RWPE2 (cell line): ENCODE measurements around the gene GFOD1.

Source experiments
- ATAC-seq: fragments of 200-7000 bp; cut with Tn5 transposase; 3 replicates; pipeline ENCODE4 v1.9.1; 2021; ENCODE audit warnings: low read depth
- DNase-seq: peaks from one replicate; pipeline ENCODE4 v3.0.0-alpha.2; 2020; ENCODE audit warnings: low spot score
- H3K27ac ChIP-seq: fragments of 450-650 bp; 2 replicates; pipeline ENCODE4 v1.5.1; 2017; ENCODE audit warnings: mild to moderate bottlenecking; ENCODE audit not compliant: poor library complexity, severe bottlenecking
- H3K27me3 ChIP-seq: fragments of 250-450 bp; sonication (Bioruptor Pico); 2 replicates; pipeline ENCODE4 v1.5.1; 2021; ENCODE audit warnings: mild to moderate bottlenecking, moderate library complexity; ENCODE audit not compliant: insufficient read depth, poor library complexity, severe bottlenecking
- H3K36me3 ChIP-seq: fragments of 250-450 bp; sonication (Bioruptor Pico); 2 replicates; pipeline ENCODE4 v1.5.1; 2020; ENCODE audit warnings: low read depth, mild to moderate bottlenecking, moderate library complexity
- H3K4me1 ChIP-seq: fragments of 250-450 bp; sonication (Bioruptor Pico); 2 replicates; pipeline ENCODE4 v1.5.1; 2021; ENCODE audit warnings: mild to moderate bottlenecking, moderate library complexity; ENCODE audit not compliant: insufficient read depth, poor library complexity, severe bottlenecking
- H3K4me3 ChIP-seq: fragments of 250-450 bp; sonication (Bioruptor Pico); 2 replicates; pipeline ENCODE4 v1.5.1; 2021; ENCODE audit warnings: mild to moderate bottlenecking, moderate library complexity; ENCODE audit not compliant: severe bottlenecking
- H3K9me3 ChIP-seq: fragments of 250-450 bp; sonication (Bioruptor Pico); 2 replicates; pipeline ENCODE4 v1.5.1; 2021; ENCODE audit warnings: mild to moderate bottlenecking, moderate library complexity; ENCODE audit not compliant: severe bottlenecking
- TF ChIP-seq, protein P1 (sequence below): fragments of 450-650 bp; IDR thresholded peaks from one replicate; pipeline ENCODE4 v1.5.1; 2017; ENCODE audit warnings: mild to moderate bottlenecking, moderate library complexity; ENCODE audit not compliant: poor library complexity, severe bottlenecking

Gene GFOD1

DNA sequence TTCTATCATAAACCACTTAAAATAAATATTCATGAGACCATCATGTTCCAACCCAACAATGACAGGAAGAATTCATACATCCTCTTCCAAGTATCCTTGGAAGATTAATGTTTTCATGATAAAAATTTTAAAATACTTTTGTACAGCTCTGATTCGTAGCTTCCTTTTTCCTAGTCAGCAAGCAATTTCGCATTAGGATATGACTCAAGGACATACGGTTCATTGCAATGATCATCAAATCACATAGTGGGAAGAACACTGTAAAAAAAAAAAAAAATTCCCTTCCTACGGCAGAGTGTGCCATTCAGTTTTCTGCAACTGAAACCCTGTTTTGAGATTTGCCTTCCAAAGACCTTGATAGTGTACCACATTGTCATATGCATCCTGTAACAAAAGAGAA, 35.3 kb upstream of the GFOD1 start:
- H3K4me1 ChIP-seq = peaks cover 32% of the 10 kb centered on the region
- no peaks in the 10 kb centered on the region for H3K36me3 ChIP-seq
- no peaks in the 10 kb centered on the region for H3K9me3 ChIP-seq
- H3K4me3 ChIP-seq = no peak overlapping the region
- peak overlapping the region; percentile 64 for H3K27ac ChIP-seq
- TF ChIP-seq, protein P1, sequence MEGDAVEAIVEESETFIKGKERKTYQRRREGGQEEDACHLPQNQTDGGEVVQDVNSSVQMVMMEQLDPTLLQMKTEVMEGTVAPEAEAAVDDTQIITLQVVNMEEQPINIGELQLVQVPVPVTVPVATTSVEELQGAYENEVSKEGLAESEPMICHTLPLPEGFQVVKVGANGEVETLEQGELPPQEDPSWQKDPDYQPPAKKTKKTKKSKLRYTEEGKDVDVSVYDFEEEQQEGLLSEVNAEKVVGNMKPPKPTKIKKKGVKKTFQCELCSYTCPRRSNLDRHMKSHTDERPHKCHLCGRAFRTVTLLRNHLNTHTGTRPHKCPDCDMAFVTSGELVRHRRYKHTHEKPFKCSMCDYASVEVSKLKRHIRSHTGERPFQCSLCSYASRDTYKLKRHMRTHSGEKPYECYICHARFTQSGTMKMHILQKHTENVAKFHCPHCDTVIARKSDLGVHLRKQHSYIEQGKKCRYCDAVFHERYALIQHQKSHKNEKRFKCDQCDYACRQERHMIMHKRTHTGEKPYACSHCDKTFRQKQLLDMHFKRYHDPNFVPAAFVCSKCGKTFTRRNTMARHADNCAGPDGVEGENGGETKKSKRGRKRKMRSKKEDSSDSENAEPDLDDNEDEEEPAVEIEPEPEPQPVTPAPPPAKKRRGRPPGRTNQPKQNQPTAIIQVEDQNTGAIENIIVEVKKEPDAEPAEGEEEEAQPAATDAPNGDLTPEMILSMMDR = no peak
- H3K27me3 ChIP-seq = no peaks in the 10 kb centered on the region
- no peak for DNase-seq
- ATAC-seq = peak; percentile 84

DNA sequence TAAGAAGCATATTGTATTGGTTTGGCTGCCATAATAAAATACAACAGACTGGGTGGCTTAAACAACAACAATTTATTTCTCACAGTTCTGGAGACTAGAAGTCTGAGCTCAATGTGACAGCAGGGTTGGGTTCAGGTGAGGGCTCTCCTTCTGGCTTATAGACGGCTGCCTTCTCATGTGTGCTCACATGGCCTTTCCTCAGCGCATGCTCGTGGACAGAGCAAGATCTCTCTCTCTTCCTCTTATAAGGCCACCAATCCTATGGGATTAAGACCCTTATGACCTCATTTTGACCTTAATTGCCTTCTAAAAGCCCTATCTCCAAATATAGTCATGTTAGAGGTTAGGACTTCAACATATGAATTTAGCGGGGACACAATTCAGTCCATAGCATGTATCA, 32.4 kb upstream of the GFOD1 start:
- no peaks in the 10 kb centered on the region for H3K27me3 ChIP-seq
- H3K27ac ChIP-seq = no peak overlapping the region
- TF ChIP-seq, protein P1 = no peak
- H3K4me1 ChIP-seq = peaks cover 32% of the 10 kb centered on the region
- no peak for DNase-seq
- ATAC-seq = no peak
- no peak overlapping the region for H3K4me3 ChIP-seq
- H3K36me3 ChIP-seq = no peaks in the 10 kb centered on the region
- H3K9me3 ChIP-seq = no peaks in the 10 kb centered on the region

DNA sequence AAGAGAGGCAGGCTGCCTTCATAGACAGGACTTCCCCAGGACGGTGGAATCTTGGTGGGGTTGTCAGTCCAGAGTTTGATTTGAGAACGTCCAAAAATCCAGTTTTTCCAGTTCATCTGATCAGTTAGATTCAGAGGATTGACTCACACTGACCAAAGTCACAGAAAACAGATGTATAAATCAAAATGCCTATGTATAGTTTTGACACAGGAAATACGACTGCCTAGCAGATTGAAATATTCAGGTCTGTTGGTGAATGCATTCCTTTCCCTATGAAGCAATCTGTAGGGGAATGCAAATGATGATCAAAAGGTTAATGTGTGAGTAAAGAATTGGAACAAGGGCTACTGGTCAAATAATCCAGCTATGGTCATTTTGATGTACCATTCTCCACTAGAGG, 29.7 kb upstream of the GFOD1 start:
- no peak overlapping the region for H3K4me3 ChIP-seq
- no peaks in the 10 kb centered on the region for H3K36me3 ChIP-seq
- DNase-seq (no peak), ATAC-seq (peak; percentile 94)
- TF ChIP-seq, protein P1 = no peak
- H3K4me1 ChIP-seq = peaks cover 19% of the 10 kb centered on the region
- peak overlapping the region; percentile 77 for H3K27ac ChIP-seq
- no peaks in the 10 kb centered on the region for H3K27me3 ChIP-seq
- H3K9me3 ChIP-seq = no peaks in the 10 kb centered on the region

DNA sequence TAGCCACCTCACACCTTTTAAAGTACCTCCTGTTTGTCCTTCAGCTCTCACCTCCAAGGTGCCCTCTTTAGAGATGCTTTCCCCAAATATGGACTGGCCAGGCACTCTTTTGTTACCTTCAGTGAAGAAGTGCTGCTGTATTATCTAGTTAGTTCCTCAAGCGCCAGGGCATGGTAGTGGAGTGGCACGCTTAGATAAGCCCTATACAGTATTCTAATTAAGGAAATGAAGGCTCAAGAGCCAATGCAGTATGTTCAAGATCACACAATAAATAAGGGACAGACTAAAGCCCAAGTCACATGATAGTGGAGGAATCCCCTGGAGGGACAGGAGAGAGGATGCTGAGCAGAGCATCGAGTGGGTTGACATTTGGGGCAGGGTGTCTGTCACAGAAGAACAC, 28.5 kb upstream of the GFOD1 start:
- Histone ChIP-seq H3K27me3 (no peaks in the 10 kb centered on the region), H3K4me3 (no peak overlapping the region), H3K27ac (peak overlapping the region; percentile 77), H3K36me3 (no peaks in the 10 kb centered on the region), H3K4me1 (peaks cover 14% of the 10 kb centered on the region), H3K9me3 (no peaks in the 10 kb centered on the region)
- TF ChIP-seq, protein P1 = no peak
- DNase-seq (no peak), ATAC-seq (no peak)

DNA sequence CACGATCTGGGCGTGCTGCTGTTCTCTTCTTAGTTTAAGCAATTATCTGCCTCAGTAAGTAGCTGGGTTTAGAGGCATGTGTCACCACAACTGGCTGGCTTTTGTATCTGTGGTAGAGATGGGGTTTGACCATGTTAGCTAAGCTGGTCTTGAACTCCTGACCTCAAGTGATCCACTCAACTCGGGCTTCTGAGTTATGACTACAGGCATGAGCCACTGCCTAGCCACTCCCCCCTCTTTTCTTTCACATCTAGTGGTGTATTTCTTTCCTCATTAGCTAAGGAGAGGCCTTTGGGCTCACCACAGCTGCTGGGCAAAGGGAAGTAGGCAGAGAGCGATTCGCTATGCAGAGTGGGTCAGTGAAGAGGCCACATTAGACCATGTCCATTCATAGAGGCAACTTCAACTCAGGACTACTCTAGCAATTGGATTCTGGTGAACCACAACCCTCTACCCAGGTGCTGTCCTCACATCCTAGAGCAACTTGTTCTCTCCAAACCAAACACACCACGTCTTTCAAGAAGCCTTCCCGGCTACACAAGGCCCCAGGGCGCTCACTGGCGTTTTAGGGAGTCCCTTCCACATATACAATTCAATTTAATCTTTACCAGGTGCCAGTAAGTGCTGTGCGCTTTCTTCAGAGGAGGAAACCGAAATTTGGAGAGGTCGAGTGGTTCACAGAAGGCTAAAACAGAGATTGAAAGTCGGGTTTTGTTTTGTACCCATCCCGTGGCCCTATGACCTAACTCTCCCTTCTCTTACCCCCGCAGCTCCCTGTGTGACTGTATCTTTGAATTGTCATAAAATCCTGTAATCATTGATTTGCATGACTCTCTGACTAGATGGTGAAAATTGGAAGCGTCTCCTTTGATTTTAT, 26.5 kb upstream of the GFOD1 start:
- Histone ChIP-seq H3K27ac (no peak overlapping the region), H3K4me3 (no peak overlapping the region), H3K27me3 (no peaks in the 10 kb centered on the region), H3K4me1 (peaks cover 14% of the 10 kb centered on the region), H3K36me3 (no peaks in the 10 kb centered on the region), H3K9me3 (no peaks in the 10 kb centered on the region)
- DNase-seq (no peak), ATAC-seq (no peak)
- TF ChIP-seq, protein P1 = no peak
